Fibroblast of the aortic adventitia (primary cell): ENCODE measurements around the gene ACSF2. TPM values are rescaled to one million over a fixed set of nuclear protein-coding genes. Genes with fewer than 3 reads are reported as not detected.

Experiments
- DNase-seq: peaks from one replicate; pipeline ENCODE4 v3.0.0-alpha.2; 2010; ENCODE audit warnings: low read depth
- H3K4me3 ChIP-seq: 2 replicates; pipeline ENCODE4 v1.5.1; 2011; ENCODE audit warnings: low read depth, mild to moderate bottlenecking, control low read depth, low read length, moderate library complexity
- CTCF ChIP-seq: IDR thresholded peaks from 2 replicates; pipeline ENCODE4 v1.5.1; 2011; ENCODE audit warnings: mild to moderate bottlenecking, low read length, control low read depth, inconsistent platforms; ENCODE audit not compliant: insufficient read depth
- total RNA-seq: library from RNA; depleted of rRNA; stranded (reverse); fragments of >200 nt; gene quantifications from 2 replicates; pipeline ENCODE4 v1.2.3, GENCODE V29; 2012; ENCODE audit warnings: low replicate concordance

The ACSF2 gene
- total RNA-seq, 1 donor = 15.7 TPM

GRCh38 chr17:50452630-50453300, 26.7 kb downstream of the ACSF2 start:
- no peak overlapping the region for H3K4me3 ChIP-seq
- no peak for TF ChIP-seq CTCF
- peak; percentile 10 for DNase-seq

- no peak overlapping the region for H3K4me3 ChIP-seq
- no peak for DNase-seq
- TF ChIP-seq CTCF = no peak
These were observed 27.9 kb downstream of the ACSF2 start for GRCh38 chr17:50453901-50454300.

DNA sequence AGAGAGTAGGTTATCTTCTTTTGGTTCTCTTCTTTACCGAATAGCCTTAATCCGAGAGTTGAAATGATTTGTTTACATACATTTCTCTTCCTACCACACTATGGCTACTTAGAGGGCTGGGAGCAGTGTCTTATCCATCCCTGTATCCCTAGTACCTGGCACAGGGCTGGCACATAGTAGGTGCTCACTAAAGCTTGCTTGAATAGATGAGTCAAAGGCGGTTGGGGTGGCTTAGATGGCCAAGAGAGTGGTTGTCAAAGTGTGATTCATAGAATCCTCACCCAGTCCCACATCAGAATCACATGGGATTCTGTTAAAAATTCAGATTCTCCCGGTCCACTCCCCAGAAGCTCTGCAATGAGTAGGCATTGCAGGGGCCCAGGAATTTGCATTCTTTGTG, 31.6 kb downstream of the ACSF2 start:
- H3K4me3 ChIP-seq = no peak overlapping the region
- no peak for DNase-seq
- TF ChIP-seq CTCF = no peak

DNA sequence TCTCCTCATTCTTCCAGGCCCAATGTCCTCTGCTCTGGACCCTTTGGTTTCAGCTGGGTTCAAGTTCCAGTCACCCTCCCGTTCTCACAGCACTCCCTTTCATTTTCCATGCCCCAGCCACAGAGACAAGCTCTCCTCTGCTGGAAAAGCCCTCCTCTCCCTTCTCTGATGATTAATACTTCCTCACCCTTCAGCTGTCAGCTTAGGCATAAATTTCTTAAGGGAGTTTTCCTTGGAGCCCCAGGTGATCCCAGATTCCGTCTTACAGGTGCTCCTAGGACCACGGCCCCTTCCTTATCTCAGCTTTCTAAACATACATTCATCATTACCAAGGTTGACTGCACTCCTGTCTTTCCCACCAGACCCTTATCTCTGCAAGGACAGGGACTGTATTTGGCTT, 32.3 kb downstream of the ACSF2 start:
- TF ChIP-seq CTCF = no peak
- DNase-seq = no peak
- no peak overlapping the region for H3K4me3 ChIP-seq

- no peak for DNase-seq
- TF ChIP-seq CTCF = no peak
- no peak overlapping the region for H3K4me3 ChIP-seq
These were observed 33.0 kb downstream of the ACSF2 start for GRCh38 chr17:50458701-50459676.

DNA sequence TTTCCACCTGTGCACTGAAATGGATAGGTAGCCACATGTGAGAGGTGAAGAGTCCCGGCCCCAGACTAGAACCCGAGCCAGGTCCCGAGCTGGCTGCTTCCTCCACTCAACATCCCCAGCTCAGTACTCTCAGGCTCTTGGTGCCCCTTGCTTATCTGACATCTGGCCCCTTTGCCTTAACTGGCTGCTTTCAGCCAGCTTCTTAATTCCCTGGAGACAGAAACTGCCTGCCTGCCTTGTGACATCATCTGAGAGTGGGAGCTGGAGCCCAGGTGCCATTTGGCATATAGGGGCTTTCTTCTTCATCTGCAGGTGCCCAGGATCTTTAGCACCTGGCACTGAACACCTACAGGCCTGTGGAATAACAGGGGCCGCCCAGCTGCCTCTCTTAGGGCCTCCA, 33.7 kb downstream of the ACSF2 start:
- TF ChIP-seq CTCF = no peak
- DNase-seq = no peak
- no peak overlapping the region for H3K4me3 ChIP-seq
